ENCODE measurements around the gene PGAM1. TPM values are rescaled to one million over a fixed set of nuclear protein-coding genes. Genes with fewer than 3 reads are reported as not detected.

The PGAM1 gene
- total and polyA plus RNA-seq, 11 donors: 41.6 to 436 (median 250) TPM

- Histone ChIP-seq H3K4me3 (peak overlapping the region in 2 of 12 donors; percentile 18 to 26), H3K36me3 (no peaks in the 10 kb centered on the region), H3K4me1 (peaks cover 0 to 28% (median 6%) of the 10 kb centered on the region in 12 donors), H3K27me3 (no peaks in the 10 kb centered on the region), H3K27ac (peak overlapping the region in 2 of 12 donors; percentile 16 to 69), H3K9me3 (no peaks in the 10 kb centered on the region)
- intact Hi-C loops (cut with DNase I): loop anchor here in 6 of 10 donors (2.0 to 10.0 kb wide), 6 partner anchors 145 to 327 kb away; partner anchors contain the start of gene ZFYVE27 (in 1 of the 6)
- DNase-seq: peak in 4 of 5 donors; percentile 47 to 51 (median 48)
- peak; percentile 81 to 91 (median 88) for ATAC-seq
- WGBS, 4 donors: 6 to 11% (median 9%) methylated on average over 6 to 10 of the region's 10 CpGs
- TF ChIP-seq CTCF (IDR thresholded peaks at IDR 0.05) (peak; percentile 76 to 91 (median 82)), POLR2A (IDR thresholded peaks at IDR 0.05) (no peak)
These were observed 18.6 kb upstream of the PGAM1 start for GRCh38 chr10:97407211-97407951.

- TF ChIP-seq POLR2A (IDR thresholded peaks at IDR 0.05) (peak in 1 of 2 donors; percentile 0), CTCF (IDR thresholded peaks at IDR 0.05) (no peak)
- intact Hi-C loops (cut with DNase I): loop anchor here in 6 of 10 donors (2.0 to 10.0 kb wide), 6 partner anchors 144 to 327 kb away; partner anchors contain the start of gene ZFYVE27 (in 1 of the 6)
- no peaks in the 10 kb centered on the region for H3K36me3 ChIP-seq
- WGBS, 4 donors: 83 to 96% (median 90%) methylated on average over 2 of the region's 2 CpGs
- H3K4me1 ChIP-seq: peaks cover 0 to 30% (median 6%) of the 10 kb centered on the region in 12 donors
- peak overlapping the region in 1 of 12 donors; percentile 69 for H3K27ac ChIP-seq
- ATAC-seq (no peak), DNase-seq (no peak)
- no peaks in the 10 kb centered on the region for H3K27me3 ChIP-seq
- no peaks in the 10 kb centered on the region for H3K9me3 ChIP-seq
- H3K4me3 ChIP-seq: no peak overlapping the region
These were observed 18.1 kb upstream of the PGAM1 start for GRCh38 chr10:97407952-97408248.

GRCh38 chr10:97408496-97408992, 17.4 kb upstream of the PGAM1 start:
- no peak for TF ChIP-seq CTCF (IDR thresholded peaks at IDR 0.05)
- H3K36me3 ChIP-seq: no peaks in the 10 kb centered on the region
- H3K4me1 ChIP-seq: peaks cover 0 to 35% (median 6%) of the 10 kb centered on the region in 12 donors
- no peaks in the 10 kb centered on the region for H3K9me3 ChIP-seq
- peak overlapping the region in 1 of 12 donors; percentile 69 for H3K27ac ChIP-seq
- no peaks in the 10 kb centered on the region for H3K27me3 ChIP-seq
- intact Hi-C loops (cut with DNase I): loop anchor here in 6 of 10 donors (5.0 to 10.0 kb wide), 5 partner anchors 144 to 326 kb away; partner anchors contain the start of gene ZFYVE27 (in 1 of the 6)
- no peak overlapping the region for H3K4me3 ChIP-seq
- peak in 1 of 4 donors; percentile 28 for ATAC-seq
- 80 to 95% (median 87%) methylated on average over 10 of the region's 10 CpGs for WGBS, 4 donors
- DNase-seq: no peak

- WGBS, 4 donors: 31 to 52% (median 47%) methylated on average over 4 of the region's 4 CpGs
- no peaks in the 10 kb centered on the region for H3K9me3 ChIP-seq
- no peak for ATAC-seq
- H3K4me1 ChIP-seq: peaks cover 0 to 41% (median 6%) of the 10 kb centered on the region in 12 donors
- H3K4me3 ChIP-seq: no peak overlapping the region
- no peak overlapping the region for H3K27ac ChIP-seq
- TF ChIP-seq POLR2A (IDR thresholded peaks at IDR 0.05) (no peak), CTCF (IDR thresholded peaks at IDR 0.05) (no peak)
- intact Hi-C loops (cut with DNase I): no loop called here
- H3K36me3 ChIP-seq: no peaks in the 10 kb centered on the region
- no peak for DNase-seq
- no peaks in the 10 kb centered on the region for H3K27me3 ChIP-seq
These were observed 14.6 kb upstream of the PGAM1 start for GRCh38 chr10:97411406-97411805.

Measured in heart left ventricle (tissue), 16 donors.